Suprapubic skin (tissue), 4 donors: Measurements from ENCODE around the gene HNRNPF. TPM values are rescaled to one million over a fixed set of nuclear protein-coding genes. Genes with fewer than 3 reads are reported as not detected.

Source experiments
- DNase-seq, 2 donors: peaks; one replicate each; pipeline ENCODE4 v3.0.0-alpha.2; 2019; ENCODE audit warnings: low spot score in 2 of 2
- H3K27ac ChIP-seq: fragments of 200-600 bp; sonication (generic); one replicate; pipeline ENCODE4 v1.5.1; 2019
- H3K27me3 ChIP-seq: fragments of 200-600 bp; sonication (generic); one replicate; pipeline ENCODE4 v1.5.1; 2019
- H3K36me3 ChIP-seq: fragments of 200-600 bp; sonication (generic); one replicate; pipeline ENCODE4 v1.5.1; 2019
- H3K4me1 ChIP-seq: fragments of 200-600 bp; sonication (generic); one replicate; pipeline ENCODE4 v1.5.1; 2019
- H3K4me3 ChIP-seq: fragments of 200-600 bp; sonication (generic); one replicate; pipeline ENCODE4 v1.5.1; 2019; ENCODE audit warnings: mild to moderate bottlenecking
- H3K9me3 ChIP-seq: fragments of 200-600 bp; sonication (generic); one replicate; pipeline ENCODE4 v1.5.1; 2019
- CTCF ChIP-seq, 2 donors: fragments of 200-600 bp in 1 of 2; fragments of 450-650 bp in 1 of 2; sonication (generic) in 1 of 2; IDR thresholded peaks; one replicate each; pipeline ENCODE4 v1.5.1; 2016 to 2019; ENCODE audit warnings: antibody characterized with exemption in 2 of 2, mild to moderate bottlenecking in 1 of 2, moderate library complexity in 1 of 2
- EP300 ChIP-seq: sonication (generic); formaldehyde crosslinking; IDR thresholded peaks from one replicate; pipeline ENCODE4 v1.6.1; 2017; ENCODE audit warnings: antibody characterized with exemption
- POLR2A ChIP-seq, 2 donors: fragments of 450-650 bp; IDR thresholded peaks; one replicate each; pipeline ENCODE4 v1.6.1; 2017; ENCODE audit warnings: antibody characterized with exemption in 2 of 2, mild to moderate bottlenecking in 2 of 2, moderate library complexity in 2 of 2
- POLR2AphosphoS5 ChIP-seq, 3 donors: sonication (generic); formaldehyde crosslinking; IDR thresholded peaks; one replicate each; pipeline ENCODE4 v1.6.1; 2017; ENCODE audit warnings: antibody characterized with exemption in 3 of 3
- WGBS: methylation state at CpG from one replicate; pipeline ENCODE4 v1.1.5; 2018; 5-methylcytosine and 5-hydroxymethylcytosine counted together
- total RNA-seq, 4 donors: library from RNA; depleted of rRNA; stranded (reverse); fragments of >200 nt; gene quantifications; one replicate each; pipeline ENCODE4 v1.1.0, GENCODE V29; 2016

HNRNPF gene
- total RNA-seq, 4 donors from 2014 or later = 180 to 248 (median 217) TPM

- no peak for DNase-seq
- TF ChIP-seq EP300 (no peak), POLR2A (IDR thresholded peaks at IDR 0.05) (no peak), POLR2AphosphoS5 (IDR thresholded peaks at IDR 0.05) (no peak), CTCF (IDR thresholded peaks at IDR 0.05) (no peak)
- H3K27me3 ChIP-seq = no peaks in the 10 kb centered on the region
- H3K9me3 ChIP-seq = no peaks in the 10 kb centered on the region
- H3K4me1 ChIP-seq = peaks cover 14% of the 10 kb centered on the region
- no peak overlapping the region for H3K27ac ChIP-seq
- no peaks in the 10 kb centered on the region for H3K36me3 ChIP-seq
- 68% methylated on average over 14 of the region's 14 CpGs for WGBS
- H3K4me3 ChIP-seq = no peak overlapping the region
These were observed 9.2 kb upstream of the HNRNPF start for GRCh38 chr10:43417950-43418768.

- no peak overlapping the region for H3K27ac ChIP-seq
- 87% methylated on average over 10 of the region's 10 CpGs for WGBS
- no peaks in the 10 kb centered on the region for H3K36me3 ChIP-seq
- H3K9me3 ChIP-seq = no peaks in the 10 kb centered on the region
- no peak overlapping the region for H3K4me3 ChIP-seq
- peaks cover 7% of the 10 kb centered on the region for H3K4me1 ChIP-seq
- DNase-seq = no peak
- H3K27me3 ChIP-seq = no peaks in the 10 kb centered on the region
- TF ChIP-seq CTCF (IDR thresholded peaks at IDR 0.05) = no peak
- no peak for TF ChIP-seq POLR2AphosphoS5 (IDR thresholded peaks at IDR 0.05)
- TF ChIP-seq EP300 = no peak
- no peak for TF ChIP-seq POLR2A (IDR thresholded peaks at IDR 0.05)
These were observed 6.6 kb upstream of the HNRNPF start for GRCh38 chr10:43415544-43415943.

GRCh38 chr10:43411536-43411935 lies 2.5 kb upstream of the HNRNPF start:
- H3K9me3 ChIP-seq = no peaks in the 10 kb centered on the region
- H3K27ac ChIP-seq = no peak overlapping the region
- H3K4me1 ChIP-seq = peaks cover 14% of the 10 kb centered on the region
- 65% methylated on average over 2 of the region's 2 CpGs for WGBS
- H3K36me3 ChIP-seq = no peaks in the 10 kb centered on the region
- DNase-seq = no peak
- H3K4me3 ChIP-seq = no peak overlapping the region
- H3K27me3 ChIP-seq = no peaks in the 10 kb centered on the region
- no peak for TF ChIP-seq CTCF (IDR thresholded peaks at IDR 0.05)
- TF ChIP-seq EP300 = no peak
- TF ChIP-seq POLR2A (IDR thresholded peaks at IDR 0.05) = no peak
- no peak for TF ChIP-seq POLR2AphosphoS5 (IDR thresholded peaks at IDR 0.05)

GRCh38 chr10:43410345-43410744 lies 1.4 kb upstream of the HNRNPF start:
- Histone ChIP-seq H3K36me3 (no peaks in the 10 kb centered on the region), H3K9me3 (no peaks in the 10 kb centered on the region), H3K4me3 (peak overlapping the region; percentile 82), H3K4me1 (peaks cover 26% of the 10 kb centered on the region), H3K27me3 (no peaks in the 10 kb centered on the region), H3K27ac (no peak overlapping the region)
- DNase-seq = no peak
- TF ChIP-seq CTCF (IDR thresholded peaks at IDR 0.05) (no peak), POLR2A (IDR thresholded peaks at IDR 0.05) (no peak), POLR2AphosphoS5 (IDR thresholded peaks at IDR 0.05) (no peak), EP300 (no peak)
- WGBS = 78% methylated on average over 14 of the region's 14 CpGs

- no peak for DNase-seq
- 10% methylated on average over 46 of the region's 46 CpGs for WGBS
- Histone ChIP-seq H3K27ac (peak overlapping the region; percentile 100), H3K27me3 (no peaks in the 10 kb centered on the region), H3K36me3 (no peaks in the 10 kb centered on the region), H3K9me3 (no peaks in the 10 kb centered on the region), H3K4me3 (peak overlapping the region; percentile 82), H3K4me1 (peaks cover 33% of the 10 kb centered on the region)
- TF ChIP-seq EP300 (no peak), POLR2A (IDR thresholded peaks at IDR 0.05) (no peak), POLR2AphosphoS5 (IDR thresholded peaks at IDR 0.05) (no peak), CTCF (IDR thresholded peaks at IDR 0.05) (no peak)
These were observed 561 bp upstream of the HNRNPF start for GRCh38 chr10:43409385-43410109.
